NCI-H82 treated with DMSO at 0.1 percent for 48 hours (cell line): ENCODE measurements around the gene PEX11A.

Experiments
- DNase-seq: peaks from one replicate; lab custom pipeline; 2025; ENCODE audit not compliant: unreplicated experiment; lab: John Stamatoyannopoulos, UW

PEX11A gene

DNA sequence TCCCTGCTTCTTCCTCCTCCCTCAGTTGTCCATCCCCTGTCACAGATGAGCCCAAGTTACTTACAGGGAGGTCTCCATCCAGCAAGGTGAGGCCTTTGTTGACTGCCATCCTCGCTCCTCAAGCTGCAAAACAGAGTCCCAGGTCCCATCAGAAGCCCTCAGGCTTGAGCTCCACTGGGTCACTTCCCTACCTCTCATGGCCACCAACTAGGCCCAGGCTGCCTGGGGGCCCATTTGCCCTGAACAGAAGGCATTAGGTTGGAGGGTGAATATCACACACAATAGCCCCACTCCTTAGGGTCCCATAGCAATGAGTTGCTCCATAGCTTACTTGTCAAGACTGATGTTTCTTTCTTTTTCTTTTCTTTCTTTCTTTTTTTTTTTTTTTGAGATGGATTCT lies 13.2 kb downstream of the PEX11A start:
- DNase-seq: no peak

GRCh38 chr15:89675606-89676005 lies 14.9 kb downstream of the PEX11A start:
- DNase-seq: no peak

DNA sequence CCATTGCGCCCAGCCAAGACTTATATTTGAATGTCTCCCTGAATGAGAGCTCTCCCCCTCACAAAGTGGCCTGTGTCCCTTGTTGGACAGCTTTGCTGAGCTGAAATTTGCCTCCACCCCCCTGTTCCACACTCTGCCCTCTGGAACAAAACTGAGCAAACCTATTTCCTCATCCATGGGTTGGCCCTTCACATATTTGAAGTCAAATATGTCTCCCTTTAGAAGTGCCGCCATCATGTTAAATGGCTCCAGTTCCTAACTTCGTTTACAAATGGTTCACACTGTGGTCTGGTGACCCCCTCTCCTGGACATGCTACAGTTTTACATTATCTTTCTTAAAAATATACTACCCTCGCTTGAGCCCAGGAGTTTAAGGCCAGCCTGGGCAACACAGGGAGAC lies 16.0 kb downstream of the PEX11A start:
- no peak for DNase-seq

- DNase-seq: peak; percentile 20
Measured at GRCh38 chr15:89673165-89673512, 17.4 kb downstream of the PEX11A start.

- DNase-seq: no peak
Measured at GRCh38 chr15:89672221-89673164, 18.1 kb downstream of the PEX11A start.

DNA sequence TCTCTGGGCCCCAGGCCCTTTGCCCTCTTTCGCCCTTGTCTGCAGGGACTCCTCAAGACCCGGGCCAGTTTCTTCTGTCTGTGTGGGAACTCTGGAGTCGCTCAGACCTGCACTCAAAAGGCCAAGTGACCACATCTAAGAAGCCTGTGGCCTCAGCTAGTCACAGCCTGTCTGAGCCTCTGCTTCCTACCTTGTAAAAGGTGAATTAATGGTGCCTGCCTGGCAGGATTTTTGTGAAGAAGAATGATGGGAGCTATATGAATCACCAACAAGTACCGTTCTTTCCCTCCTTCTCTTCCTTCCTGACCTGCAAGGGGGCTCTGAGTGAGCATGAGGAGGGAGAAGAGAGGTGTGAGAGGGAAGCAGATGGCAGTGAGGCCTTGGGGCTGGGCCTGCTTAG lies 18.9 kb downstream of the PEX11A start:
- no peak for DNase-seq

GRCh38 chr15:89670971-89671560 lies 19.5 kb downstream of the PEX11A start:
- DNase-seq: no peak

GRCh38 chr15:89669941-89670340 lies 20.6 kb downstream of the PEX11A start:
- DNase-seq: no peak

DNA sequence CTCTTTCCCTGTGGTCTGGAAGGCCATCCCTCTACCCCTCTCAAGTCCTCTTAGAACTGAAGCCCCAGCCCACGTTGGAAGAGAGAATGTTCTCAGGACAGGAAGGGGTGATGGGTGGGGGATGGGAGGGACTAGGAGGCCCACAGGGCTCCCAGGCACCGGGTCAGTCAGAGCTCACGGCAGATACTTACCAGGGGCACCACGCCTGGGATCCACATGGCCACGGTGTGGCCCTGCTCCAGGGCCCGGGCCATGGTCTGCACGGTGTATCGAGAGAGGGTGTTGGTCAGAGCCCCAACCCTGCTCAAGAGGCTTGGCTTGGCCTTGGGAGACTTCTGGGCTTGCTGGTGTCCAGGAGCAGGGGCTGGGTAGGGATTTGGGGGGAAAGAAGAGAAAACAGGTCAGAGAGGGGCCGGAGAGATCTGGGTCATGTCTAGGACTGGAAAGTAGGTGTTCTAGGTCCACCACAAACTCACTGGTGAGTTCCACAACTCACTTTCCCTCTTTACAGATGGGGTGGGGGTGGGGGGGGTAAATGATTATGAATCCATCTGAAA lies 21.2 kb downstream of the PEX11A start:
- DNase-seq: no peak

DNA sequence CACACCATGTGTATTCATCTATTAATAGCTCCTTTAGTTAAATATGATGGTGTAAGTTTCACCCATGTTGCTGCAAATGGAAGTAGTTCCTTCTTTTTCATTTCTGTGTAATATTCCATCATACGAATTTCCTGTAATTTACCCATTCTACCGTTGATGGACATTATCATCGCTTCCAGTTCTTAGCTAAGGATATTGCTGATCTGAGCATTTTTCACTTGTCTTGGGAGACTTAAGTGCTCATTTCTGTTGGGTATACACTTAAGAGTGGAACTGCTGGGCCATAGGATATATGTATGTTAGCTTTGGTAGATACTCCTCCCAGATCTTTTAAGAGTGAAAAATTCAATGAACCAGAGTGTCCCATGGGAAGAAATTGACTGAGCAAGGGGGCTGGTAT lies 22.4 kb downstream of the PEX11A start:
- no peak for DNase-seq

- DNase-seq: no peak
Measured at GRCh38 chr15:89667706-89667960, 22.9 kb downstream of the PEX11A start.

GRCh38 chr15:89666858-89667705 lies 23.5 kb downstream of the PEX11A start:
- no peak for DNase-seq

DNA sequence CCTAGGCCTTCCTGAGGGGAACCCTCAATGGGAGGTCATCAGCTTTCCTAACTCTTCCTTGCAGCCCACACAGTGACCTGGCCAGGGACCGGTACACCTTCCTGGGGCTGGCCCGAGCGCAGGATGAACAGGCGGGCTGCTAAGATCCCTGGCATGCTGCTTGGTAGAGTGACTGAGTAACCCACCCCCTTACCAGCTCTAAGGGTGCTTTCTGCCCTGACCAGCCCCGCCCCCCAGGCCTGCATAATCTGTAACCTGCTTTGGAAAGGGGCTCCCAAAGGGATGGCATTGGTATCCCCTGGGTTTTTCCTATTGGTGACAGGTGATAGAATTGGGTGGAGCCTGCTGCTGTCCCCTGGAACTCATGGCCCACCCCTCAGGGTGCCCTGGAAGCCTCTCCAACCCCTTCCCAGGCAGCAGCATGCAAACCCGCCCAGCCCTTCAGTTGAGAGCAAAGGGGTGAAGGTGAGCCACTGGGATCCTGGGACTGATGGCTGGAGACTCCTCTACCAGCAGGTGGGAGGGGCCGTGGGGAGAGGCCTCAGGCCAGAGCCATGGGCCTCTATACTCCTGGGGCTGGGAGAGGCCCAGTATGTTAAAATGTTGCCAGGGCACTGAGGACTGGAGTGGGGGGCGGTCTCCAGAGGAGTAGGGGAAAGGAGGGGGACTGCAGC lies 24.2 kb downstream of the PEX11A start:
- no peak for DNase-seq

DNA sequence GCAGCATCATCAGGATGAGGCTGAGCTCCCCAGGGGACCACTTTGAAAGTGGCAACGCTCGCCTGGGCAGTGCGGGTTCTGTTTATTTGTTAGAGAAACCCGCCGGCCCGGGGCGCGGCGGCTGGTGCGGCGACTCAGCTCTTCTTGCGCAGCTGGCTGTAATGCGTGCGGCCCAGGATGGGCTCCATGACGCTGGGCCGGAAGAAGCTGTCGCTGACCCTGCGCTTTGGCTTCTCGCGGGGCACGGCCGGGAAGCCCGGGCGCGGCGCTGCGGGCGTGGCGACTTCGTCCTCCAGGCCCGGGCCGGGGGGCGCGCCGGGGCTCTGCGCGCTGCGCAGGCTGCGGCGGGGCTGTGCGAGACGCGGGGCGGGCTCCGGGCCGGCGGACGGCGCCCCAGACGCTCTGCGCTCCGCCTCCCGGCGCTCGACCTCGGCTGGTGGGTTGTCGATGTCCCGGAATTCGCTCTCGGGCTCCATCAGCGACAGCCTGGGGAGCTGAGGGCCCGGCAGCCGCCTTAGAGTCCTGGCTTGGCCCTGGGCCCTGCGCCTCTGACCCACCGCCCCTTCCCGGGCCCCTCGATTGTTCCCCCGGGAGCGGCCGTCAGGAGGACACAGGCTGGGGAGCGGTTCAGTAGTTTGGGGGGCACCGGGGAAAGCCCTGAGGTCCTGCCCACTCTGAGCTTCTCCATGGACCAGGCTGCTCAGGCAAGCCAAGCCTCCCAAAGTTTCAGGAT lies 24.9 kb downstream of the PEX11A start:
- no peak for DNase-seq

DNA sequence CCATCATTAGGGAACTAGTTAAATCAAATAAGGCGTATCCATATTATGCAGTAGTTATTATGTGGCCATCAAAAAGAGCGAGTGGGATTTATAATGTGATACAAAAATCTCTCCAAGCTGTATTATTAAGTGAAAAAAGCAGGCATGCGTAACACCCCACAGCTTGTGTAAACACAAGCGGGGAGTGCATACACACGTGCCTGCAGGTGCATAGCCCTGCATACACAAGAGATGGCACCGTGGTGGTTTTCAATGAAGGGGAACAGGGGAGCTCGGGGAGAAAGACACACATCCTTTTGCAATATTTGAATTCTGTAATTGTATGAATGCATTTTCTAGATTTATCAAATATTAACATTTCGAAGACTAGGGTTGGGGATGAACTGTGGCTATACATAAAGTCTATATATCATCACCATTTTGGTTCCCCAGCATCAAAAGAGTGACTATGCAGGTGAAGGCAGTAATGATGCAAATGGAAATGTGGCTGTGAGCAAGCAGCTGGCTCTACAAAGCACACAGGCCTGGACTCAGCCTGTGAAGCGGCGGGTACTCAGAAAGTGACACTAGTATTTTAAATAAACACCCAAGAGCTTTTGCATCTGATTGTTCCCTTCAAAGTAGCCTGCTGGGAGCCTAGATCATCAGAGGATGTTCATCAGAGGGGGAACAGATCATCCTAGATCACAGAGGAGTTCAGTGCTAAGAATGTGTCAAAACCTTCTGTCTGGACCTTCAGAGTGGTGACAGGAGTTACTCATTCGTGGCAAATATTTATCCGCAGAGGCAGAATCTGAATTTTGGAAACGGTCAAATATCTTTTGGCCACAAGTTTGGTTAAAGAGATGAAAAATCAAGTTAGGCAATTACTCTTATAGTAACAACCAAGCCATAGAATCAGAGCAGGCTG lies 25.9 kb downstream of the PEX11A start:
- DNase-seq: no peak

- no peak for DNase-seq
Measured at GRCh38 chr15:89662893-89663626, 27.5 kb downstream of the PEX11A start.

DNA sequence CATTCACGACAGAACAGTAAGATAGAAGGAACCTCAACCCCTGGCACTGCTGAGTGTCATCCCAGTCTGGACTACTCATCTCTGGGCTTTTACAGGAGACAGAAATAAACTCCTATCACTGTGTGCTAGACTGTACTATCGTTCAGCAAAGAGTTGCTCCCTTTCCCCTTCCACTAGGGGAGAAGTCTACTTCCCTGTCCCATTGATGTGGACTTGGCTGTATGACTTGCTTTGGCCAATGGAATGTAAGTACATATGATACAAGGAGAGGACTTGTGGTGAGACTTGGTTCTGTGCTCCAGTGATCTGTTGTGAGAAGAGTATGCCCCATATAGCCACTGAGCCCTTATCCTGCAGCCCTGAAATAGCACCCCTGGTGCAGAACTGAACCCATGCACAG lies 30.0 kb downstream of the PEX11A start:
- no peak for DNase-seq

DNA sequence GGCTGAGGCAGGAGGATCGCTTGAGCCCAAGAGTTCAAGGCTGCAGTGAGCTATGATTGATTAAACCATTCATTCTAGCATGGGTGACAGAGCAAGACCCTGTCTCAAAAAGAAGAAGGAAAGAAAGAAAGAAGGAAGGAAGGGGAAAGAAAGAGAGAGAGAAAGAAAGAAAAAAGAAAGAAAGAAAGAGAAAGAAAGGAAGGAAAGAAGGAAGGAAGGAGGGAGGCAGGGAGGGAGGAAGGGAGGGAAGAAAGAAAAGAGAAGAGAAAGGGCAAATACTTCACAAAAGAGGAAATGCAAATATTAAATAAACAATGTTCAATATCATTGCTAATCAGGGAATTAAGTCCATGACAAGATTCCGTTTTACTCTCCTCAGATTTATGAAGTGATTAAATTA lies 31.3 kb downstream of the PEX11A start:
- DNase-seq: no peak

GRCh38 chr15:89657686-89658200 lies 32.8 kb downstream of the PEX11A start:
- no peak for DNase-seq
